HG02623 (cell line): ENCODE measurements around the gene PHLDA3.

Source experiments
- ATAC-seq: cut with Tn5 transposase; IDR thresholded peaks from one replicate; pipeline ENCODE4 v1.9.1; 2021; ENCODE audit warnings: moderate library complexity; ENCODE audit not compliant: unreplicated experiment

PHLDA3 gene

DNA sequence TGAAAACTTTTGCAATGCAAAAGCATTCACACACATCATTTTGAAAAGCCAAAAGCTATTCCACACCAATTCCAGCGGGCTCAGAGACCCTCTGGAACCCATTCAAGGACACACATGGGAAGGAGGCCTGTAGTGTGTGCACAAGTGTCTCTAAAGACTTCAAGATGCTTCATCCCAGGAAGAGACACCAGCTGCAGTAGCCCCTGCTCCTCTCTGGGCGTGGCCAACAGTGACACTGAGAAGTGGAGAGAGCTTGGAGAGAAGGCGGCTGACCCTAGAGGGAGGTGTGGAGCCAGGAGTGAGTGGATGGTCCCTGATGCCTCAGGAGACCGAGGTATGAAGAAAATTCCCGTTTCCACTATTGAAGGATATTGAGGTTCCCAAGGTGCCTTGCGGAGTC lies 32.6 kb downstream of the PHLDA3 start:
- ATAC-seq, result no peak

GRCh38 chr1:201434266-201434665 lies 34.7 kb downstream of the PHLDA3 start:
- no peak for ATAC-seq

GRCh38 chr1:201433609-201434008 lies 35.4 kb downstream of the PHLDA3 start:
- no peak for ATAC-seq

- ATAC-seq, result no peak
Observed at GRCh38 chr1:201430776-201431175, 38.2 kb downstream of the PHLDA3 start.

- ATAC-seq, result no peak
Observed at GRCh38 chr1:201429736-201430501, 39.1 kb downstream of the PHLDA3 start.

GRCh38 chr1:201427963-201428362 lies 41.0 kb downstream of the PHLDA3 start:
- no peak for ATAC-seq

DNA sequence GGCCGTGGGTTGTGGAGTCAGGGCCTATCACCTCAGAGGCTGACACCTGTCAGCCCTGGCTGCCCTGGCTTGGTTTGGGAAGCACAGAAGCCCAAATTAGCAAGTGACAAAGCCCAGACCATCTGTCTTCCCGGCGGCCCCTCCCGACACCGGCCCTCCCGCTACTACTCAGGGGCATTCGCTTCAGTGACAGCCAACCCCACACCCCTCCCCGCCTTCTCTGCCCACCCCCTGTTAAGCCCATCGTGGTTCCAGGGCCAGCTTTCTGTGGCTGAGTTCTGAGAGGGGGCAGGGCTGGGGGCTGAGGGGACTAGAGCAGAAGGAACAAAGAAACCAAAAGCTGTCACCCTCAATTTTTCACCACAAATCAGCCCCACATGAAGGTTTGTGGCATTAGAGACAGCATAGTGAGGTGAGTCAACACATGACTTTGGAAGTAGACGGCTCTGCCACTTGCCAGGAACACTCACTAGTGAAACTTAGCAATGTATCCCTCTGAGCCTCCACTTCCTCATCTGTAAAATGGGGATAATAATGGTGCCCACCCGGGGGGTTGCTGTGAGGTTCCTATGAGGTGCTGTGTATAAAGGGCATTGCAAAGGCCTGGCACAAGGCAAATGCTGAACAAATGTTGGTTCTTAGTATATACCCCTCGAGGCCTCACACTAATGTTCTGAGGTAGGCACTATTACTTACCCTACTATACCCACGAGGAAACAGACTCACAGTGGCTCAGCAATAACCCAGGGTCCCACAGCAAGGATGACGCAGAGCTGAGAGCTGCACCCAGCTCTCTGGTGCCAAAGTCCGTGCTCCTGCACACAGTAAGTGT lies 42.3 kb downstream of the PHLDA3 start:
- ATAC-seq, result no peak

GRCh38 chr1:201424146-201424545 lies 44.8 kb downstream of the PHLDA3 start:
- ATAC-seq, result no peak

DNA sequence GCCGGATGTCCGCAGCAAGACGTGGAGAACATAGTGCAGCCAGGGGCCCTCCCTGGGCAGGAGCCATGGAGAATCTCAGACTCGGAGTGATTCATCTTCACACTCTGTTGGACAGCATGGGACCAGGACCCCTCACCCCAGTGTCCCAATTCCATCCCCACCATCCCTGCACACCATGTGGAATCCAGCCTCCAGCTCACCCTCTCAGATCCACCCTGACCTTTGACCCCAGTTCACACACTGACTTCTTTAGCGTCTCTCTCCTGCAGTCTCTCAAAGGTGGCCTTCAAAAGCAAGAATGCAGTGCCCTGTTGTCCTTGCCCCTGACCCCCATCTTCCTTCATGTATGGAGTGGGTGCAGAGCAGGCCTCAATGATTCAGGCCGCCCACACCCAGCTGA lies 45.3 kb downstream of the PHLDA3 start:
- ATAC-seq, result no peak

DNA sequence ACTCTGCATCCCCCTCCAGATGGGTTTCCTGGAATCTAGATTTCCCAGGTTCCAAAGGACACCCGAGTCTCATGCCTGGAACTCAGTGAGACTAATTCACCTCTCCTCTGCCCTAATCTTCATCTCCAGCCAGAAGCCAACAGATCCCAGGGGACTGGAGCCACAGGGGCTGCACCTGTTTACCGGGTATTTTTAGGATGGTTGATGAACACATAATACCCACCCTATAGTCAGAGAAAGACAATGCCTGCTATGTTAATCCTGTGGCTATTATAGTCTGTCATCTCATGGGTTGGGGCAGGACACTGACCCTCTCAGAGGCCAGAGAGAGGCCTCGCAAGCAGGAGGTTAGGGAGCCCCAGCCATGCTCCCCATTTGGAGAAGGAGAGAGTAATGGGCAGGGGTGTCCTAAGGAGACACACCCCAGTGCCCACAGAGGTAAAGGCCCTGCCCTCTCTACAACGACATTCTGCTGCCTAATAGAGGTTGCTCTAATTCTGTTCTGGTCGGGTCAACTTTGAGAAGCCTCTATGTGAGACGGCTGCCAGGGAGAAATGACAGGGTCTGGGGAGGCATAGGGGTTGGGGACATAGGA lies 46.5 kb downstream of the PHLDA3 start:
- no peak for ATAC-seq

DNA sequence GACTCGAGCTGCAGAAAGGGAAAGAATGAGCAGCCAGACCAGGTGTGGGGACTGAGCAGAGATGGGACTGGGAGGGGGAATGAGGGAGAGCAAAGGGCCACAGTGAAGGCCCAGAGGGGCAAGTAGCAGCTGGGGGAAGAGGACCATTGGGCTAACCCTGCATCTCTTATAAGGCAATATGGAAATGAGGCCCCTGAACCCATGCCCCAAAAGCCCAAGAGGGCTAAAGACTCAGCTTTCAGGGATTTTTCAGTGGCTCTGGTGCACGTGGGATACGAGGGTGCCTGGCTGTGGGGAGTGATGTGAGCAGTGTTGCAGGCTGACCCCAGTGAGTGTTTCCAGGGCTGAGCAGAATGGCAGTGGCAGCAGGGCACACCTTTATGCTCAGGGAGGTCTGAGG lies 47.0 kb downstream of the PHLDA3 start:
- no peak for ATAC-seq

- ATAC-seq, result no peak
Observed at GRCh38 chr1:201421041-201421440, 47.9 kb downstream of the PHLDA3 start.

DNA sequence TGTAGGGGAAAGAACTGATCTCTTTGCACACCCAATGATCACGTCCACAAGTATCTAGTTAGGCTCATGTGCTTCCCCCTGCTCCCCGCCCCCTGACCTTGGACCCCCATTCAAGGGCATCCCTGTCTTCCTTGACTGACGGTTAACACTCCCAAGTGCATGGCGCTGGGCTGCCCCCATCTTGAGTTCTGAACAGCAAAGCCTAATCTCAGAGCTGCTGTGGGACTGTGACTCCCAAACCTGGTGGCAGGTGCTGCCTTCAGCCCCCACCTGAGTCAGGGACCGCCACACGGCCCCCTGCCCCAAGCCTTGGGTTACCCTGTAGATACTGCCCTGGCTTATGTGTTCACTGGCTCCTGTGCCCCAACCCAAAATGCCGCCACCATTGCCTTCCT lies 48.4 kb downstream of the PHLDA3 start:
- no peak for ATAC-seq

DNA sequence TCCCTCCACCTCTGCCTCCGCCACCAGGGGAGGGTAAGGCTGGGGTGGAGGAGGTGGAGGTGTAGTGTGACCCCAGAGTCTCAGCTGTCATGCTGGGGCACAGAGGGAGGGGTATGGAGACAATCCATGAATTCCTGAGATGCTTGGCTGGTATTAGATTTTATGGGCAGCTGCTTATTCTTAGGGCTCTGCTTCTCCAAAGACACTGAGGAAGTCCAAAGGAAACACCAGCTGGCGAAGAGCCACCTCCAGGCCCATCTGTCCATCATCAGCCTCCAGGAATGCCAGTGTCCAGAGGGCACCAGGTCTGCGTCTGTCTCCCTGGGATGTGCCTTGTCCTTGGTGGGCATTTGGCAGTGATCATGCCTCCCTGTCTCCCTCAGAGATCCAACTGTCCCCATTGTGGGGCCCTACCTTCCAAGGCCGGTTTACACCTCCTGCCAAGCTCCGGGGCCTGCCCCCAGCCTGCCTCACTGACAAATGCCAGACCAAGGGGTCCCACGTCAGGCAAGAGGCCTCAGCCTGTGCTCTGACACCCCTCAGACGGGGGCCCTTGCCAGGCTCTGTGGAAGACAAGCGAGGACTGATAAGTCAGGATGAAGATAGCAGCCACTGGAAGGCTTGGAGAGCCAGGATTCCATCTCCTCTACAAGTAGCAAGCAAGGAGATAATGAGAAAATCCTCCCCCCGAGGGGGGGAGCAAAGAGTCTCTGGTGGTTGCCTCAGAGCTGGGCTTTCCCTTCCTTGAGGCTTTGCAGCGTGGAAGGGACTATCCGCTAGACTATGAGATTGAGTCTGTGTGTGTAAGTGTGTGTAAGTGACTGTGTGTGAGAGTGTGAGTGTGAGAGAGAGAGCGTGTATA lies 49.0 kb downstream of the PHLDA3 start:
- ATAC-seq, result no peak

DNA sequence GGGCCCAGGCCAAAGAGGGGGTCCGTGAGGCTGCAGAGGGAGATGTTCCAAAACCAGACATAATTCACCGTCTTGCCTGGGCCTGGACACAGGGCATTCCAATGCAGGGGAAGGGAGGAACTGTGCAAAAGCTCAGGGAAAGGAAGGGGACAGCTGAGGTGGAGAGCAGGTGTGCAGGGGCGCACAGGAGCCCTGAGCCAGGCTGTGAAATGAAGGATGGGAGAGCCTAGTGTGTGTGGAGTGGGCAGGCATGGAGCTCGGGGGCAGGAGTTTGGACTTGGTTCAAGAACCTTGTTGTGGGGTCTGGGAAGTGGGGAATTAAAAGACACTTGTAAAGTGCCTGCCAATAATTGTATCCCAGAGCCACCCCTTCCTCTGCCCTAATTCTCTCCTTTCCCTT lies 49.7 kb downstream of the PHLDA3 start:
- ATAC-seq, result no peak

DNA sequence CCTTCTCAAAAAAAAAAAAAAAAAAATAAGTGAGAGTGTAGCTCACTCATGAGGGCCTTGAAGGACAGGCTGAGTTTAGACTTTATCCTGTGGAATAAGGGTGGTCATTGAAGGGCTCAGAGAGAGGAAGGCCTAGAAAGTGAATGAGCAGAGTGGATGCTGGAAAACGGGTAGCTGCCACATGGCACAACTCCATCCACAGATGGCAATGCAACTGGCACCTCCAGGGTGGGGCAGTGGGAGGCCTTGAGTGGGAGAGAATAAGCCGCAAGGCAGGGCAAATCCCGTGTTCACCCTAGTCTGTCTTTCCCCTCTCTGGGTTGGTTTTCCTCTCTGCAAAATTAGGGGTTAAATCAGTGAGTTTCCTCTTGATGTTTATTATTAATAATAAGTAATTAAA lies 50.5 kb downstream of the PHLDA3 start:
- no peak for ATAC-seq
